NCI-H1105 treated with DMSO at 0.1 percent for 48 hours (cell line): ENCODE results near the gene NFE2L2.
"Not testable (repeated sequence)": the region's sequence is repeated elsewhere in the genome, so short reads cannot be mapped to it uniquely, and the experiment has no call there.

Experiments
- DNase-seq: peaks from one replicate; lab custom pipeline; 2025; lab: John Stamatoyannopoulos, UW

NFE2L2 gene

GRCh38 chr2:177195194-177195593 lies 69.3 kb downstream of the NFE2L2 start:
- DNase-seq, result no peak

GRCh38 chr2:177193240-177193639 lies 71.3 kb downstream of the NFE2L2 start:
- no peak for DNase-seq

- no peak for DNase-seq
Measured at GRCh38 chr2:177192788-177193187, 71.7 kb downstream of the NFE2L2 start.

GRCh38 chr2:177190941-177191340 lies 73.6 kb downstream of the NFE2L2 start:
- DNase-seq, result no peak

- no peak for DNase-seq
Measured at GRCh38 chr2:177188482-177189469, 75.8 kb downstream of the NFE2L2 start.

GRCh38 chr2:177187631-177188312 lies 76.8 kb downstream of the NFE2L2 start:
- no peak for DNase-seq

- DNase-seq, result not testable (repeated sequence)
Measured at GRCh38 chr2:177186038-177186437, 78.5 kb downstream of the NFE2L2 start.

GRCh38 chr2:177184606-177185005 lies 79.9 kb downstream of the NFE2L2 start:
- DNase-seq, result no peak

- DNase-seq, result no peak
Measured at GRCh38 chr2:177183860-177184259, 80.7 kb downstream of the NFE2L2 start.
